NCI-H1092 (cell line): Measurements from ENCODE around the gene VTCN1.

ENCODE experiments used
- DNase-seq: peaks from one replicate; lab custom pipeline; 2025; lab: John Stamatoyannopoulos, UW

The VTCN1 gene

GRCh38 chr1:117209094-117209493 lies 1.6 kb downstream of the VTCN1 start:
- DNase-seq: no peak

GRCh38 chr1:117208580-117208979 lies 2.1 kb downstream of the VTCN1 start:
- no peak for DNase-seq

DNA sequence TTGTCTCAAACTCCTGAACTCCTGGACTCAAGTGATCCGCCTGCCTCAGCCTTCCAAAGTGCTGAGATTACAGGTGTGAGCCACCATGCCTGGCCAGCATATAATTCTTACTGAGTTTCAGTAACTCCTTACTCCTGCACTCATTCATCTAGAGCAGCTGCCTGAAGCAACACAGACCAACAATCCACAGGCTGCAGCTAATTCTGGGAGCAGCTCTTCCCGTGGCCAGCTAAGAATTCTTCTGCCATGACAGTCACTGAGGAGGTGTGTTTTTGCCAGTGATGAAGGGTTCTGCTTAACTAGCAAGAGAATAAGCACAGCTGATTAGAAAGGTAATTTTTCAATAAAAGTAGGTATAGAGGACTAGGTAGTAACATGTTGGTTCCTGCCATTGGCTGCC lies 5.4 kb downstream of the VTCN1 start:
- DNase-seq: no peak

DNA sequence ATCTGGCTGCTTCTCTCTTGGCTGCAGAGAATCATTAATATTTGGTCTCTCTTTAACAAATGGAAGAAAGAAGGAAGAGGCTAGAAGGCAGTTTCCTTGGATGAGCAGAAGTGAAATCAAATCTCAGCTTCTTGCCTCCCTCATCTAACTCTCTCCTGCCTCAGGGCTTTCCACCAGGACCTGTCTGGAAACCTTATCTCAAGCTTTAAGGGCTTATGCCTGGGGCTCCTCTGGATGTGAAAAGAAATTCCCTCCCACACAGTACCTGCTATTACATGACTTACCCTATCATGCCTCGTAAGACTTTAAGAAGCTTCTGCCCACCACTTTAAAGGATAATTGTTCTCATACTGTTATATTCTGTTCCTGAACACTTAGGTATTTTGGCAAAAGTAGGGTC lies 8.9 kb downstream of the VTCN1 start:
- DNase-seq: no peak

- DNase-seq: no peak
Measured at GRCh38 chr1:117198097-117198496, 12.6 kb downstream of the VTCN1 start.

GRCh38 chr1:117189726-117190125 lies 21.0 kb downstream of the VTCN1 start:
- no peak for DNase-seq

- DNase-seq: no peak
Measured at GRCh38 chr1:117188816-117189437, 21.8 kb downstream of the VTCN1 start.

GRCh38 chr1:117188170-117188815 lies 22.4 kb downstream of the VTCN1 start:
- no peak for DNase-seq

DNA sequence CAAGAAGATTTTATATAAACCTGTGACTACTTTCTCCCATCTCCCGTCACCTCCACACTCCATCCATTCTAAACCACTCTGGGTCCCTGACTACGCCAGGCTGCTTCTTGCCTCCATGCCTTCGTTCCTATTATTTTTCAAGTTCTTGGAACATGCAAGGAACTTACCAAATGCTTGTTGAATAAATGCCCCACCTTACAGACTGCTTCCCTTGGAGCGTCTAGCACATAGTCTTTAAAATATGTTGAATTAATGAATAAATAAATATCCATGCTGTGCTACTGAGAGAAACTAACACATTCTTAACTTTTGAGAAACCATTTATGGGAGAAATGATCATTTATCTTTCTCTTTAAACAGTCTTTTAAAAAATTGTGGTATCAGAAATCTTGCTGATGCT lies 27.6 kb downstream of the VTCN1 start:
- DNase-seq: no peak

GRCh38 chr1:117182319-117182718 lies 28.4 kb downstream of the VTCN1 start:
- no peak for DNase-seq

- no peak for DNase-seq
Measured at GRCh38 chr1:117181630-117182041, 29.1 kb downstream of the VTCN1 start.

- no peak for DNase-seq
Measured at GRCh38 chr1:117180147-117180967, 30.4 kb downstream of the VTCN1 start.

DNA sequence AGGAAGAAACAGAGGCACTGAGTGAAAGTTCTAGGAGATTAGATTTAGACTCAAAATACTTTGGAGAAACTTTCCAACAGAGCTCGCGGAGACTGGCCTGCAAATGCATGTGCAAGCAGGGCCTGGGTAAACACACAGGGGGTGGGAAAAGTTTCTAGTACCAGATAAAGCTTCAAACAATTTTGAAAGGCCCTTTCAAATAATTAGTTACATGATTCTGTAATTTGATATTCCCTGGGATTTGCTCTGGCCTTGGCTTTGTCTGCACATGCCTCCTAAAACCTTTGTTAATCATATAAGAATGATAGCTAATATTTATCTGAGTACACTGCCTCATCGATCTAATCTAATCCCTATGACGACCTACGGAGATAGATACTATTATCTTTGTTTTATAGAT lies 31.3 kb downstream of the VTCN1 start:
- no peak for DNase-seq

DNA sequence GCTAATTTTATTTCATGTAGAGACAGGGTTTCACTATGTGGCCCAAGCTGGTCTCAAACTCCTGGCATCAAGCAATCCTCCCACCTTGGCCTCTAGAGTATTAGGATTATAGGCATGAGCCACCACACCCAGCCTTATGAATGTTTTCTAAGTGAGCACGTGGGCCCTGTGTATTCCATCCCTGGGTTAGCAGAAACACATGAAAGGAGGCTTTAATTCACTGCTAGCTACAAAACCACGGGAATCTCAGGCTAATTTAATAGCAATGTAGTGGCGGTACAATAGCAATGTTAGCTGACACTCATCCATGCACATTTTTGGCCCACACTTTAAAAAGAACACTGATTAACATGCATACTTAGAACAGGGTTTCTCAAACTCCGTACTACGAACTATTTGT lies 32.0 kb downstream of the VTCN1 start:
- DNase-seq: no peak

GRCh38 chr1:117177376-117177775 lies 33.4 kb downstream of the VTCN1 start:
- DNase-seq: no peak

GRCh38 chr1:117176579-117176978 lies 34.1 kb downstream of the VTCN1 start:
- DNase-seq: no peak

- DNase-seq: no peak
Measured at GRCh38 chr1:117174851-117175250, 35.9 kb downstream of the VTCN1 start.

DNA sequence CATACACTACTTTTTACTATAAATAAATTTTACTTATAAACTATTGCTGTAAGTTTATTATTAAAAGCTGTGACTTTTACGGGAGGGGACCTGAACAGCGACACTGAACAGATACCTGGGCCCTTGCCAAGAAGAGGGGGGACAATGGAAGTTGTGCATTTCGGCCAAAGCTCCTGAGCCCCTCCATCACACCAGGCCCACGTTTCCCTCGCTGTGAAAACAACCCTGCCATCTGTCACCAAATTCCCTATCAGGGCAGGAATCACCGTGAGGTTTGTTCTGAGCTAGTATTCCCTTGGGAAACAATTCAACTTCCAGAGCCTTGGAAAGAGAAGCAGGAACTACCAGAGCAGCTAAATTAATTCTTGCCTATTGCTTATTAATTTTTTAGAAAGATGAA lies 37.0 kb downstream of the VTCN1 start:
- no peak for DNase-seq

- no peak for DNase-seq
Measured at GRCh38 chr1:117173006-117173405, 37.7 kb downstream of the VTCN1 start.

- no peak for DNase-seq
Measured at GRCh38 chr1:117171900-117172511, 38.7 kb downstream of the VTCN1 start.

DNA sequence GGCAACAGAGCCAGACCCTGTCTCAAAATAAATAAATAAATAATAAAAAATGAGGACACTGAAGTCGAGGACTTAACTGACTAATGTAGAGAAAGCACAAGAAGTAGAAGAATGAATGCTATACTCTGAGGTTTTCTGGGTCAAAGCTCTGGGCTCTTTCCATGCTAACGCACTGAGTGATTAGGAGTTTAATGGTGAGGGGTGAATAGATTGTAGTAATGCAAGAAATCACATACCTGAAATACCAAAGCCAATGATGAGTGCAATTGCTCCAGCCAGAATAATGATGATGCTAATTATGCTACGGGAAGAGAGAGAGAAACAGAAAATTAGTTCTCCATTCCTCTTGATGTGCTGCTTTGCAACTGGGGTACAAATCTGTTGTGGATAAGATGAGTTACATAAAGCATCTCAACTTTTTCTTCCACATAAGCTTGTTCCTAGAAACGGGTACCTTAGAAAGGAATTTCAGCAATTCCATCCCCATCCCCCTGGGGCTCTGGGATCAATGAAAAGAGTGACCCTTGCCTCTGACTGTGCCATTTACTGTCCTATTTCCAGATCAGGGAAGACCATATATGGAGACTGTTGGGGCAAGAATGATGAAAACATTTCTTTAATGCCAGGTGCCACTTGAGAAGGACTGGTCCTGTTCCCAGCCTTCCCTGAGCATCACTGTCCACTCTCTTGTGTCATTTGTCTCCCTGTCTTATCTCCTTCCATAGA lies 40.7 kb downstream of the VTCN1 start:
- DNase-seq: no peak

GRCh38 chr1:117167402-117167801 lies 43.3 kb downstream of the VTCN1 start:
- DNase-seq: no peak
